HG03025 (cell line): ENCODE results near the gene ZNF746.

Experiments
- ATAC-seq: cut with Tn5 transposase; IDR thresholded peaks from one replicate; pipeline ENCODE4 v1.9.1; 2021; ENCODE audit warnings: mild to moderate bottlenecking, moderate library complexity; ENCODE audit not compliant: unreplicated experiment, low FRiP score

The ZNF746 gene

DNA sequence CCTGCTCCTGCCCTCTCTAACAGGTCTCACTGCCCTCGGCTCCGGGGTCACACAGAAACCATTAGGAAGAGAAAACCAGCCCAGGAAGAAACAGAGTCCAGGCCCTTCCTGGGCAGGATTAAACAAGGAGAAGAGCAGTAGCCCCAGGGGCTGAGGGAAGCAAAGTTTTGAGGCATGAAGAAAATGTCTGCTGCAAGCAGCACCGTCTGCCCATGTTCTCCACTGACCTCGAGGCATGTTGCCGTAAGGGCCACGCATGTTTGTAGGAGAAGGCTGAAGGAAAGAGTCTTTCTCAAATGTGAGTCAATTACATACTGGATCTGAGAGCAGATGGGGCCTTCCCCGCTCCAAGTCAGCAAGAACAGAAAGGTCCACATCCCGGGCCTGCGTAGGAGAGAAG is 4.2 kb downstream of the ZNF746 start:
- no peak for ATAC-seq

DNA sequence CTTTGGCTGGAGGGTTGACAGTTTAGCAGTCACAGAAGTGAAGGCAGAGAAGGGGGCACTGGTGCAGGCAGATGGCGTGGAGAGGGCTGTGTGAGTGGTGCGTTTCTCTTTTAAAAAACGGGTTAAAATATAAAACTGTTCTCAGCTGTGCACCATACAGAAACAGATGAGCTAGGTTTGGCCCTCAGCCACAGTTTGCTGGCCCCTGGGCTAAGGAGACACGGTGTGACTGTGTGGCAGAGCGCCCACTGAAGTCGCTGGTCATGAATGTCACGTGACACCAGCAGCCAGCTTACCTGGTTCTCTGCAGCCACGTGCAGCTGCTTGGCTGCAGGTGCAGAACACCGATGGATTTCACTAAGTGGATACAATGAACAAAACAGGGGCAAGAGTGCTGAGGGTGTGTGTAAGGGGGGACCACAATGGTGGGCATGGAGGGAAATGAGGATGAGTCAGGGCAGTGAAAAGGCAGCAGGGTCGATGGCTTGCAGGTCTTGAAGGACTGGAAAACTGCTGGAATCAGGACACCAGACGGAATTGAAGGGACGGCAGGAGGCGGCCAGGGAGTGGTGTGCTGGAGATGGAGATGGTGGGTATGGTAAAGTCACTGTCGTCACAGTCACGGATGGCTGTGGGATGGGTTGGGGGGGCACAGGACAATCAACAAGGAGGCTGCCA is 7.4 kb downstream of the ZNF746 start:
- ATAC-seq, result no peak

DNA sequence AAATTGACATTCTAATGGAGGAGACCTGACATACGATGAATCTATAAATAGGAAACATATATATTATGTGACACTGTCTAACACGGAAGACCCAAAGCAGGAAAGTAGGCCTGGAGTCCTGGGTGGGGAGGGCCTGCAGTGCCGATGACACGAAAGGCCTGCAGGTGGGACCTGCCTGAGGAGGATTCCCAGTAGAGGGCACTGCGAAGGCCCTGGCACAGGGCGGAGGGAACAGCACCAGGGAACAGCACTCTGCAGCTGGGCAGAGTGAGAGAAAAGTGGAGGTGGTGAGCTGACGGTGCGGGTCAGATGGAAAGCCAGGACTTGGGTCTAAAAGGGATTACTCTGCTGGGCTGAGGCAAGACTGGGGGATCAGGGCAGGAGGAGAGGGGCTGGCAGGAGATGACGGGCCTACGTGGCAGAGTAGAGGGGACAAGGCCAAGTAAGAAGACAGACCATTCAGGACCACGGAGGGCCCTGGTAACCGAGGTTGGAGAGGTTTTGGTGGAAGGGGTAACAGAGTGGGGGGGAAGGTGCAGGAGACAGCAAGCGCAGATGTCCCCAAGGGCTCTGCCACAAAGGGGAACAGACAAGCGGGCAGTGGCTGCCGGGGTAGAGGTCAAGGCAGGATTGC is 8.1 kb downstream of the ZNF746 start:
- no peak for ATAC-seq

DNA sequence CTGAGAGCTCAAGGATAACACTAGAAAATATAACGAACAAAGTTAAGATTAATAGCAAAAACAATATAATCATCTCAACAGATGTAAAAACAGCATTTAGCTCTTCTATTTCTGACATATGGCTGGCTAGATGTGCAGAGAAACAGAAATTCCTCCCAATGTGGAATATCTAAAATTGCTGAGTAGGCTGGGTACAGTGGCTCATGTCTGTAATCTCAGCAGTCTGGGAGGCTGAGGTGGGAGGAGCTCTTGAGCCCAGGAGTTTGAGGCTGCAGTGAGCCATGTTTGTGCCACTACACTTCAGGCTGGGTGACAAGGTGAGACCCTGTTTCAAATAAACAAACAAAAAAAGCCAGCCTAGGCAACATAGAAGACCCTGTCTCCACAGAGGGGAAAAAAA is 18.0 kb downstream of the ZNF746 start:
- ATAC-seq, result no peak

DNA sequence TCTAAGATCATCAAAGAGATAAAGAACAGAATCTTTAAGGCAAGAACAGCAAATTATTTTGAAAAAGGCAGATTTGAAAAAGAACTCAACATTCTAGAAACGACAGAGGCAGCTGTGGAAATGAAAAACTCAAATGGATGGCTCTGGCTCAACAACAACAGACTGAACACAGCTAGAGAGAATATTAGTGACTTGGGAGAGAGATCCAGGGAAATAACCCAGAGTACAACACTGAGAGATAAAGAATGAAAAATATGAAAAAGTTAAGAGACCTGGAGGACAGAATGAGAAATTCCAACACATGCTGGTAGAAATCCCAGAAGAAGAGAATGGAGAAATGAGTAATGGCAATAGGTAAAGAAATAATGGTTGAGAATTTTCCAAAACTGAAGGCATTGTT is 18.9 kb downstream of the ZNF746 start:
- ATAC-seq, result no peak

DNA sequence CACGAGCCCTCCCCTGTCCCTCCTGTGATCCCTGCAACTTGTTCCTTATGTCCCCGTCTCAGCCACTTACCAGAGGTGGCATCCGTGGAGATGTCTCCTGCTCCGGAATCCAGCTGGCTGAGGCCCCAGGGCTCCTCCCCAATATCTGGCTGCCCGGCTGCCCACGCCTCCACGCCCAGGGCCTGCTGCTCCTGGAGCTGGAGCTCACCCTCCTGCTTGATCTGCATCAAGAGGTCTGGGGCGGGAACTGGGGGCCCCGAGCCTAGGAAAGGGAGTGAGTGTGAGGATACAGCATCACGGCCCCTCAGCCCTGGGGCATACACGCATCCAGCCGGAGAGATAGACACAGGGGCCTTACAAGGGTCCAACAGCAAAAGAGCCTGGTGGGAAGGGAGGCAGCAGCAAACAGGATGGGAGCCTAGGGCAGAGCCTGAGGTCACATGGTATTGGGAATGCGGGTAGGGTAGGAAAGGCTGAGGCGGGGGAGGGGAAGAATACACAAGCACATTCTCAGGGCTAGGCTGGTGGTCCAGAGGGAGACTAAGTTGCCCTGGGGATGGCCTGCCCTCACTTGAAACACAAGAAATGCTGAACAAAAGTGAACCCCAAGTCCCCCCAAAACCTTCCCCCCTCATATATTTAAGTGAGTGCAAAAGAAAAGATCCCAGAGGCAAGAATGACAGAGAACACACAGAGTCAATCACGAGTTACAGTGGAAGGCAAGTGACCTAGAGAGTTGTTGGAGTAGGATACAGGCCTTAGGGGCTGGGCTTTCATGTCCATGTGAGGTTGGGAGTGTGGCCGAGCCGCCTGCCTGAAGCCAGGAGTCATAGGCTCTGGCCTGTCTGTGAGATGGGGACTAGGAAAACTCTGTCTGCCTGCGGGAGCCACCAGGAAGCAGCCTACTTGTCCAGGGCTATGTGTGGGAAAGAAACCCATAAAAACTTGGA is 19.8 kb downstream of the ZNF746 start:
- no peak for ATAC-seq

DNA sequence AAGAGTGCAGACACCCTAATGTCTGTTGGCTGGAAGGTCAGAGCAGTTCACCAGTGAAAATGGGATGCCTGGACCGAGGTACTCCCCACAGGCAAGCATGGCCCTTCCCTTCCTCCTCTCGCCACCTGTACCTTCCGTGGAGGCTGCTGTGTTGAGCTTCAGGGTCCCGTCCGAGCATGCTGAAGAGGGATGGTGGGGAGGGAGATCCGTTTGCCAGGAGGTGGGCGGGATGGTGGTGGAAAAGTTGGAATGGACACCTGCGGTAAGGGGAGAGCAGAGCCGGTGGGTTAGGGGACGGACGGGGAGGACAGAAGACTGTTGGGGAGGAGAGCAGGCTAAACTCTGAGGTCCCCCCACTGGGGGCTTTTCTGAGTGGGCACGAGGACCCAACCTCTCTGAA is 20.8 kb downstream of the ZNF746 start:
- ATAC-seq, result no peak

DNA sequence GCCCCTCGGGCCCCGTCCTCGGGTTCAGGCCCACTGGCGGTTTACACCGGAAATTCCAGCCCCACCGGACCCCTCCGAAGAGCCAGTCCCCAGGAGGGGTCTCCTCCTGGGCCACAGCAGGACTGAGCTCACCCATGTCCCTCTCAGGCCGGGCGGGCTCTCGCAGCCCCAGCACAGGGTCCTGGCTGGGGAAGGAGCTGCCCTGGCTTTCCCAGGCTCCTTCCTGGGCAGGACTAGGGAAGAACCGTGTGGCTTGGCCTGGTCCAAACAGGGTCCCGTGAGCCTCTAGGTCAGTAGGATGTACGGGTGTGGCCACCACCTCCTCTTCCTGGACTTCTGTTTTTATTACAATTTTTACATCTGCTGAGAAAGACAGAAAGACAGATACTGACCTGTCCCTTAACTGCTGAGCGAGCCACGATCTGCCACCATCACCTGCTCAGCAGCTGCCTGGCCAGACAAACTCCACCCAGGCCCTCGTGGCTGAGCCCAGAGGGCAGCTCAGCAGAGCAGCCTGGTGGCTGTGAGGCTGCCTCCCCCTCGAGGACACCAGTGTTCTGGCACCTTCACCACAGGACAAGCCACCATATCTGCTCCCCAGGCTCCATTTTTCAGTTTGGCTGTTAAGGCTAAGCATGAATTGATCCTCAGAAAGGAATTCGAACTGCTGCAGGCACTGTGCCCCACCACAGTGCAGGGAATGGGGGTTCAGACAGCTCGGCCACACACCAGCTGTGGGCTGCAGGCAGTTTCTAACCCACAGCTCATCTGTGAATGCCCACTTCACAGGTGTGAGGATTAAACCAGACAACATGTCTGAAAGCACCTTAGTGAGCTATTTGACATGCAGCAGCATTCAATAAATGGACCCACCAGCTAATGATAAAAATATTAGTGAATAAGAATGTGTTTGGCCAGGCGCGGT is 22.2 kb downstream of the ZNF746 start:
- ATAC-seq, result no peak

DNA sequence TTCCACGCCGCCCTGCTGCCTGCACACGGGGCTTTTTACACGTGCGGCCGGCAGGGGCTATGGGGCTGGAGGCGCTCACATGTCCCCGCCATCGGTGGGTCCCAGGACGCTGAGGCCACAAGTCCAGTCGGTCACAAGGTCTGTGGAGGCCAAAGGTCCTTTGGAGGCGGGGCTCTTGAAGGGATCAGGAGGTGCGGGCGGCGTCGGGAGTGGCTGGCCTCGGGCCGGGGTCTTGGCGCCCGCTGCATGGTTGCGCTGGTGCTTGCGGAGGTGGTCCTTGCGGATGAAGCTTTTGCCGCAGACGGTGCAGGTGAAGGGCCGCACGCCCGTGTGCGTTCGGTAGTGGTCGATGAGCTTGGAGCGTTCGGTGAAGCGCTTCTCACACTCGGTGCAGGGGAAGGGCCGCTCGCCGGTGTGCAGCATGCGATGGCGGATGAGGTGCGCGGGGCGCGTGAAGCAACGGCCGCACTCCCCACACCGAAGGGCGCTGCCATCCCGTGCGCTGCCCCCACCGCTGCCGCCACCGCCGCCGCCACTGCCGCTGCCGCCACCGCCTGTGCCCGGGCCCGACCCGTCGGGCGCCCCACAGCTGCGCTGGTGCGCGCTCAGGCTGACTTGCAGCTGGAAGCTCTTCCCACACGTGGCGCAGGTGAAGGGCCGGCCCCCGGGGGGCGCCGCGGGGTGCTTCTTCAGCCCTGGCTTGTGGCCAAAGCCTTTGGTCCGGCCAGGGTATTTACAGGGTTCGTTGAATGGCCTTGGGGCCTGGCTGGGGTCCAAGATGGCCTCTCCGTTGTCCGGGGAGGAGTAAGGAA is 23.1 kb downstream of the ZNF746 start:
- ATAC-seq, result no peak

DNA sequence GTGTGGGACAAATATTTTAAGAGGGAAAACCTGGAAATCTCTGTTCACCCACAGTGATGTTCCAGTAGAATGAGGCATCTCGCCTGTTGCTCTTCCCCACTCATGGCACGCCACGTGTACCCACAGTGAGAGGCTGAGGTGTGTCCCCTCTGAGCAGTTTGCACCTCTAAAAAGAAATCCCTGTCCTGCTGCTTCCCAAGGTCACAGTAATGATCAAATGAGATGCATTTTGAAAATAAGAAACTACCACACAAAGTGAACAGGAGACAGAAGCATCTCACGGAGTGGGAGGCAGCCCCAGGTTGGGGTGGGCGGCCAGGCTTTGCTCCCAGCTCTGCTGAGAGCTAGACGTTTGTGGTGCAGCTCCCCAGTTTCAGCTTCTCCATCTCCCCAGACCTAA is 24.4 kb downstream of the ZNF746 start:
- ATAC-seq, result no peak

DNA sequence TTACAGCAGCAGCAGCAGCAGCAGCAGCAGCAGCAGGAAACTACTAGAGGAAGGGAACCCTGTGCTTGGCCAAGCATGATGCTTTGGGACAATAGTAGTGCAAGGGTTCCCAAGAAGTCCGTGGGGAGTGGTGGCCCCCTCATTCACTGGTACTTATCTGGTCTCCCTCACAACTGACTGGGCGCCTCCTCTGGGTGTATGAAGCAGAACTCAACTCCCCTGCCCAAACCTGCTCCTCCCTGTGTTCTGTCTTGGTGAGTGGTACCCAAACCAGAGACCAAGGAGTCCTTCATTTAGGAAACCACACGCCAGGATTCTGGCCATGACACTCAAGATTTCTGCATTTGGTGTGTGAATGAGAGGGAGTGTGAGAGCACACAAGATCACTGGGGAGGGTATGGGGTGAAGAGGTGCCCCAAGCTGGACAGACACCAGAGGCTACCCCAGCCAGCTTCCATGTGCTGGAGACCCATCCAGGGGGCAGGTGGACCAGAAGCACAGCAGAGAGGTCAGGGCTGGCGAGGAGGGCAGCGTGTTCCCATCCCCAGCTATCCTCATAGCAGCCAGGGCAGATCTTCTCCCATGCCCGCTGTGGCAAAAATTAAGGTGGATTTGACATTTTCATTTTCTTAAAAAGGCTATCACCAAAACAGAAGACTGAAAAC is 26.2 kb downstream of the ZNF746 start:
- ATAC-seq, result no peak

DNA sequence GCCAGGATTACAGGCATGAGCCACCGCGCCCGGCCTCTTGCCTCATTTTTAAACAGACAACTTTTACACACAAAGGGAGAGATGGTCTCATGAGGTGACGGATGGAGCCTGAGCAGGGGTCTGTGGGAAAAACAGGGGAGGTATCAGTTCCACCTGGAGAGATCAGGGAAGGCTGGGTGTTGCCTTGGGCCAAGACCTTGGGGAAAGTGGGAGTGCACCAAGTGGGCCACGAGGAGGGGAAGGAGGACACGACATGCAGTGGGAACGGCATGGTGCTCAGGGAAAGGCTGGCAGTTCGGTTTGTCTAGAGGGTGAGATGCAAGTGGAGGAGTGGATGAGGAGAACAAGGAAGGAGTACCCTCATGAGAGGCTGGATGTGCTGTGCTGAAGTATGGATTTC is 27.8 kb downstream of the ZNF746 start:
- ATAC-seq, result no peak

DNA sequence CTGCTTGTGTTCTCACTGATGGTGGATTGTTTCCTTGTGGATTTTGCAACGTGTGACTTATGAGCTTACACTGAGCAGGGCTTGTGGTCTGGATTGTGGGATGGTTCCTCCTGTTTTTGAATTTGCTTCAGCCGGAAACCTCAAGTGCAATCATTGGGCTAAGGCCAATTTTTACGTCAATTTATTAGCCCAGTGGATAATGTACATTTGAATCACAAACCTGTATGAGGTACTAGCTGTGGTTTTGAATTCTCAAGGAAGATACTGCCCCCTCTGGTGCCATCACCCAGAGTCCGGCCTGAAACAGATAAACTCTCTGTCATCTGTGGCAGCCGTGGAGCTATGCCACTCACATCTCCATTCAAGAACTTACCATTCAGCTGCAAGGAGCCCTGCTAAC is 29.4 kb downstream of the ZNF746 start:
- ATAC-seq, result no peak

DNA sequence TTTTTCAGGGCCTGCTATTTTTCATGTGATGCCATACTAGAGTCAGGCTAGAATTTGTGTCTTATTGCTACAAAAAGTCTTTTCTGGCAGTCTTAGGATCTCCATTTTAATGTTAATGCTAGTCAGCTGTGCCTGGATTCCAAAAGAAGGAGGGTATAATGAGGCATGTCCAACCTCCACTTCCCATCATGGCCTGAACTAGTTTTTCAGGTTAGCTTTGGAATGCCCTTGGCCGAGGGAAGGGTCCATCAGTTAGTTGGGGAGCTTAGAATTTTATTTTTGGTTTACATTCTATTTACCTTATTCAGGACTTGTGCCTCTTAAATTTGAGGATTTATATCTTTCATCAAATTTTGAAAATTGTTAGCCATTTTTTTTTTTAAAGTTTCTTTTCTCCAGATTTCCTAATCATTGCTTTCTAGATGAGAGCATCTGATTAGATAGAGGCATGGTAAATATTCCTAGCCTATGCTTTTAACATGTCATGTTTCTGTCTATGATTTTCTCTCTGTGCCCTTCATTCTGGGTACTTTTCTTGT is 30.2 kb downstream of the ZNF746 start:
- no peak for ATAC-seq

DNA sequence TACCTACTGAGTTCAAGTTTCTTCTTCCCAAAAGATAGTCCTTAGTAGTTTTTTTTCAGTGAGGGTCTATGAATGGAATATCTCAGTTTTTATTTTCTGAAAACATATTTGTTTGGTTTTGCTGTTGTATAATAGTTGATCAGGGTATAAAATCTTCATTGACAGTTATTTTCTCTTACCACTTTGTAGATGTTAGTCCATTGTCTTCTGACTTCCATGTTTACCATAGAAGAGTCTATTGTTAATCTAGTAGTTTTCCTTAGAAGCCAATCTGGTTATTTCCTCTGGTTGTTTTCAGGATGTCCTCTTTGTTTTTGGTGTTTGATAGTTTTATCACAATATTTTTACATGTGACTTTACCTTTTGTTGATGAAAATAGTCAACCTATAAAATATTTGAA is 31.2 kb downstream of the ZNF746 start:
- no peak for ATAC-seq

DNA sequence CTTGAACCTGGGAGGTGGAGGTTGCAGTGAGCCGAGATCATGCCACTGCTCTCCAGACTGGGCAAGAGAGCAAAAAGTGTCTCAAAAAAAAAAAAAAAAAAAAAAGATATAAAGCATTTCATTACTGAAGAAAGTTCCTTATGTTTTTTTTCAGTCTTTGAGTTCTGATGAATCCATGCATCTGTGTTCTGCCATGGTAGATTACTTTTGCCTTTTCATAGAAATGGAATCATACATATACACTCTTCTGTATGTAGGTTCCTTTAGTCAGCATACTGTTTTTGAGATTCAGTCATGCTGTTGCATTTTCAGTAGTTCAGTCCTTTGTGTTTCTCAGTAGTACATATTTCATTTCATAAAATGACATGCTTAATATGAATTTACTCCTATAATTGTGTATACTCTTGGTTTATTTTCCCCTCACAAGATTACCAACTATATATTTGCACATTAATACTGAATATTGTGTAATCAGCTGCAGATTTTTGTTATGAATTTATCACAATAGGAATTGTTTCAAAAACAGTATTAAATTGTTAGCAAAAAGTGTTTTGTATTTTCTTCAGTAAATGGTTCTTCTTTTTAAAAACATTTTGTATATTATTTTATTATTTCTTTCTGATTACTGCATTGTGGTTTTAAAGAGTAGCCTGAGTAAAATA is 34.0 kb downstream of the ZNF746 start:
- no peak for ATAC-seq

DNA sequence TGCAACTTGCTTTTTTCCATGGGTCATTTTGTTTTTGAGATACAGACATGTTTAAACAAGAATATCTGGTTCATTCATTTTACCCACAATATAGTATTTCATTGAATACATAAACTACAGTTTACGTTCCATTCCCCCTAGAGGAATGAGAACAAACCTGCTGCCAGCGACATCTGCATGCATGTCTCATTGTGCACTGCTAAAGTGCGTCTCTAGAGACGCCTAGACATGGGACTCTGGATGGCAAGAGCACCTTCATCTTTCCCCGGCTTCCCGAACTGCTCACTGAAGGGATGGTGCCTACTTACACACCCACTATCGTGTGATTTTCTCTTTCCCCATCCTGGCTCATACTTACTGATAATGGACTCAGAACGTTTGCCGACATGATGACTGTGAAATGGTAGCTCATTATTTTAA is 35.5 kb downstream of the ZNF746 start:
- ATAC-seq, result no peak
